Choroid plexus epithelial cell (primary cell): ENCODE results near the gene IFI44.

Experiments
- DNase-seq: peaks from one replicate; pipeline ENCODE4 v3.0.0-alpha.2; 2010; ENCODE audit warnings: low read depth
- H3K4me3 ChIP-seq: 2 replicates; pipeline ENCODE4 v1.5.1; 2011; ENCODE audit warnings: low read depth, mild to moderate bottlenecking, control low read depth, low read length, moderate library complexity
- TF ChIP-seq, protein P1 (sequence below): conservative IDR thresholded peaks from 2 replicates; pipeline ENCODE4 v1.5.1; 2011; ENCODE audit warnings: low read depth, mild to moderate bottlenecking, control low read depth, inconsistent platforms, low read length, moderate library complexity

IFI44 gene

DNA sequence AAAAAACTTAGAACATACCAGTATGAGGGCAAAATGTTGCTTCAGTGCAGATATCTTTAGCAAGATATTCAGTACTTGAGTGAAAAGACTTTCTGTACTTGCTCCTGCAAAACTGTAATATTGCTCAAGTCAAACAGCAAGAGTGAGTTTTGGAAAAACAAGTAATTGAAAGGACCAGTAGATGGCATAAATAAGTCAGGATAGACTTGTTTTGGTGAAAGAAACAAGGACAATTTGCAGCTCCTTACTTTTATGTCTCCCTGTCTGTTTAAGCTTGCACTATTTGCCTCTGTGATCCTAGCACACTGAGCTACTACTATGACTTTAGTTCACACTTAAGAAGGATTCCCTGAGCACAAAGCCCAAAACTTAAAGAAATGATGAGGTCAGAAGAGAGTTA lies 39.1 kb downstream of the IFI44 start:
- TF ChIP-seq, protein P1, sequence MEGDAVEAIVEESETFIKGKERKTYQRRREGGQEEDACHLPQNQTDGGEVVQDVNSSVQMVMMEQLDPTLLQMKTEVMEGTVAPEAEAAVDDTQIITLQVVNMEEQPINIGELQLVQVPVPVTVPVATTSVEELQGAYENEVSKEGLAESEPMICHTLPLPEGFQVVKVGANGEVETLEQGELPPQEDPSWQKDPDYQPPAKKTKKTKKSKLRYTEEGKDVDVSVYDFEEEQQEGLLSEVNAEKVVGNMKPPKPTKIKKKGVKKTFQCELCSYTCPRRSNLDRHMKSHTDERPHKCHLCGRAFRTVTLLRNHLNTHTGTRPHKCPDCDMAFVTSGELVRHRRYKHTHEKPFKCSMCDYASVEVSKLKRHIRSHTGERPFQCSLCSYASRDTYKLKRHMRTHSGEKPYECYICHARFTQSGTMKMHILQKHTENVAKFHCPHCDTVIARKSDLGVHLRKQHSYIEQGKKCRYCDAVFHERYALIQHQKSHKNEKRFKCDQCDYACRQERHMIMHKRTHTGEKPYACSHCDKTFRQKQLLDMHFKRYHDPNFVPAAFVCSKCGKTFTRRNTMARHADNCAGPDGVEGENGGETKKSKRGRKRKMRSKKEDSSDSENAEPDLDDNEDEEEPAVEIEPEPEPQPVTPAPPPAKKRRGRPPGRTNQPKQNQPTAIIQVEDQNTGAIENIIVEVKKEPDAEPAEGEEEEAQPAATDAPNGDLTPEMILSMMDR, result peak; percentile 46
- peak; percentile 83 for DNase-seq

DNA sequence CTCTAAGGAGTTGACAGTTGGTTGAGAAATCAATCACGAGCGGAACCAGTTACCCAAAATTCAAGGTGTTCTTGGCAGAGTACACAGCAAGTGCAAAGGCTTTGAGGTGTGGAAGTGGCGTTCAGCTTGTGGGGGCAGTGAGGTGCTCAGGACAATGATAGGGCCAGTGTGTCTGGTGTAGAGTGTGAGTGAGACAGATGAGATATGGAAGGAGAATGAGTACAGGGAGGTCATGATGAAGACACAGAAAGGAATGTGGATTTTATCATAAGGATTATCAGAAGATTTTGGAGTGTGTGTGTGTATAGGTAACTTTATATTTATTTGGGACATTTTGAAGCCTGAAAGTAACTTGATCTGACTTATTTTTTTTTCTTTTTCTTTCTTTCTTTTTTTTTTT lies 40.9 kb downstream of the IFI44 start:
- no peak overlapping the region for H3K4me3 ChIP-seq
- TF ChIP-seq, protein P1, result no peak
- DNase-seq, result no peak

More for the DNA sequence above, 39.1 kb downstream of the IFI44 start:
- no peak overlapping the region for H3K4me3 ChIP-seq

DNA sequence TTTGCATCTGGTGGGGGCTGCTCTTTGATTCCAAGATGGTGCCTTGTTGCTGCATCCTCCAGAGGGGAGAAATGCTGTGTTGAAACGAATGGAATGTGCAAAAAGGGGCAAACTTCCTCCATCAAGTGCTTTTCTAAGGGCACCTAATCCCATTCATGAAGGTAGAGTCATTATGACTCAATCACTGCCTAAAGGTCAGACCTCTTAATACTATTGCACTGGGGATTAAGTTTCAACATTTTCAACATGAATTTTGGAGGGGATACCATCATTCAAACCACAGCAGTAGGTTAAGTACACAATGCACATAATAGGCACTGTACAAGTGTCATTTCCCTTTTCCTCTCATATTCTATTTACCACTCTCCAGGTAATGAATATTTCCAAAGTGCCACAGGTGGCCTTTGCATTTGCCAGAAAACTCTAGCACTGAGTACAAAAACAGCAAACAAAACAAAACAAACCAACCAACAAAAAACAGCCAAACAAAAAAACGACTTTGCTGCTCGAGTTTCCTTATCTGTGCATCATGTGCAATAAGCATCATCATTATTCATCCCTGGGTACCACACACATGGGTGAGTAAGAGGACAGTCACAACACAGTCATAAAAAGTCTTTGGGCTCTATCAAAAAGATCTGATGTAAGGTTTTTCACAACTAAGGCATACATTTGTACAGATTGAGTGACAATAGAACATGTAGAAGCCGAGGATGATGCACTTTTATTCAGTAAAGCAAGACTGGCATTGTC lies 42.5 kb downstream of the IFI44 start:
- no peak for DNase-seq
- H3K4me3 ChIP-seq, result no peak overlapping the region
- TF ChIP-seq, protein P1, result no peak

DNA sequence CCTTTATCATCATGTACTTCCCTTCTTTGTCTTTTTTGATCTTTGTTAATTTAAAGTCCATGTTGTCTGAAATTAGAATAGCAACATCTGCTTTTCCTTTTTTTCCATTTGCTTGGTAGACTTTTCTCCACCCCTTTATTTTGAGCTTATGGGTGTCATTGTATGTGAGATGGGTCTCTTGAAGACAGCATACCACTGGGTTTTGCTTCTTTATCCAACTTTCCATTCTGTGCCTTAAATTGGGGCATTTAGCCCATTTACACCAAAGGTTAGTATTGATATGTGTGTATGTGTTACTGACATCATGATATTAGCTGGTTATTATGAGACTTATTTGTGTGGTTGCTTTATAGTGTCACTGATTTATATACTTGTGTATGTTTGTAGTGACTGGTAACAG lies 50.2 kb downstream of the IFI44 start:
- DNase-seq, result no peak
- H3K4me3 ChIP-seq, result no peak overlapping the region
- TF ChIP-seq, protein P1, result no peak

DNA sequence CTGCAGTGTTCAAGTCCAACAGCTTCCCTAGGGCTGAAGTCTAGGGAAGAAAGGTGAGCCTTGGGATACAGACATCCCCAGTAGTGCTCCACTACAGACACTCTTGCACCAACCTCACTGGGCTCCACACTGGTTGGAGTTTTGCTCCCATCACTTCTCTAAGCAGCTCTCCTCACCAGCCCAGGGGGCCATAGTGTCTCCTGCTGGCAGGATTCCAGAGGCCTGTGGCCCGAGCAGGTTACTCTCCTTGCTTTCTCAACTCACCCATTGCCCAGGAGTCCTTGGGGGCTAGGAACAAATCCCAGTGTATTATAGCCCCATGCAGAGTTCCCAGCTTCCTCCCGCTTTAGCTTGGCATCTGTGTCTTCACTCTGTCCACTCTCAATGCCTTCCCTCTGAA lies 52.8 kb downstream of the IFI44 start:
- no peak for DNase-seq
- no peak overlapping the region for H3K4me3 ChIP-seq
- TF ChIP-seq, protein P1, result no peak

DNA sequence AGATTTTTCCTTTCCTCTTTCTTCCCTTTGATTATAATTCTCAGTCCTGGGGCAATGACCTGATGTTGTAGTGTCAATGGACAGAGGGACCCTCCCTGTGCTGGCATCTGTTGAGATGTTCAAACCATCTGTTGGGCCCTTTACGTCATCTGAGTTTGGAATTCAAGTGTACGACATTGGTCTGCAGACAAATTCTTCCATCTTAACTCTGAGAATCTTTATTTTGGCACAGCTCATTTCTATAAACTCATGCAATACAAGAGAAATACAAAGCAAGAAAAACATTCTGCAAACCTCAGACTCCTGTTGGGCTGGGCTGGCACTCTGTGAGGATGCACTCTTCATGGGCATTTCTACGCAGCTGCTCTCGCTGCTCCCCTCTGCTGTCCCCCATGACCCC lies 54.2 kb downstream of the IFI44 start:
- H3K4me3 ChIP-seq, result no peak overlapping the region
- TF ChIP-seq, protein P1, result no peak
- DNase-seq, result no peak

DNA sequence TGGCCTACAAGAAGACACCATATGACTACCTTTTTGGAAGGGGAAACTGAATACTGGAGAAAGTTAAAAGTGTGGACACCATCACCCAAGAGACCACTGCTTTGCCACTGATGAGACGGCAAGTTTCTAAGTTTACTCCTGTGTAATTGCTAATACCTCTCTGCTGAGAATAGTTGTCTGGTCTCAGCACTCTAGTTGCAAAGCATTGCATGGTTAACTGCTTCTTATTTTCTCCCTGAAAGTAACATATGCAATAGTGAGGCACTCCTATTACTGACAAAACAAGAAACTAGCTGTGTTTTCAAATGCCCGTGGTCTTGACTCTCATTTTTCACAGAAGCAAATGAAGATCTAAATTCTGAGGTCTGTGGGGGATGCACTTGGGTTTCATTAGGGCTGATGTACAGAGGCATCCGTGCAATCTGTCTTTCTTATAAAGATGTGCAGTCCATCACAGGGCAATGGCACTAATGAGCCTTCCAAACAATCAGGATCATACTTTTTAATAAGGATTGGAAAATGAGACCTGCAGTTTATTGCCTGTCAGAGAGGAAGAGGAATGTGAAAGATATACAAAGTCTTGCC lies 62.9 kb downstream of the IFI44 start:
- H3K4me3 ChIP-seq, result no peak overlapping the region
- TF ChIP-seq, protein P1, result no peak
- DNase-seq, result no peak
